Endothelial cell of umbilical vein (primary cell): ENCODE measurements around the gene SMOC1. TPM values are rescaled to one million over a fixed set of nuclear protein-coding genes. Genes with fewer than 3 reads are reported as not detected.

ENCODE experiments used
- BruUV-seq: library from RNA; stranded (reverse); fragments of 400-500 nt; replicated peaks from 2 replicates; lab custom pipeline; 2021; lab: Mats Ljungman, UMichigan
- CTCF ChIA-PET: fragments of 300-600, 350-600 bp; sonication (Branson Sonifier 250); formaldehyde crosslinking; loops from one replicate; lab custom pipeline; 2021; ENCODE audit warnings: antibody characterized with exemption, inconsistent platforms; lab: Charles Lee
- POLR2A ChIA-PET: fragments of 300-600, 350-600 bp; sonication (Branson Sonifier 250); formaldehyde crosslinking; loops from one replicate; lab custom pipeline; 2021; ENCODE audit warnings: antibody characterized with exemption, inconsistent platforms; lab: Charles Lee
- DNase-seq: peaks from one replicate; pipeline ENCODE4 v3.0.0-alpha.2; 2011; ENCODE audit warnings: low read depth, low spot score
- FAIRE-seq: peaks from 2 replicates; lab custom pipeline; 2011; peaks lifted over from hg19 to GRCh38; lab: Jason Lieb, UNC
- H2AFZ ChIP-seq: 2 replicates; pipeline ENCODE4 v1.6.0; 2012; ENCODE audit warnings: low read depth, low read length, control low read depth, inconsistent platforms
- H3K27ac ChIP-seq: 2 replicates; pipeline ENCODE4 v1.5.1; 2011; ENCODE audit warnings: low read depth, mild to moderate bottlenecking, control low read depth, low read length, moderate library complexity; ENCODE audit not compliant: insufficient read depth
- H3K27me3 ChIP-seq, 2 experiments: 2 replicates each; pipeline versions ENCODE4 v1.6.0 to v1.6.1; 2011; ENCODE audit warnings: low read length in 2 of 2, mixed read lengths in 1 of 2; ENCODE audit not compliant: control insufficient read depth in 2 of 2, insufficient read depth in 2 of 2
- H3K36me3 ChIP-seq, 2 experiments: 2 replicates in 1 of 2; 3 replicates in 1 of 2; pipeline ENCODE4 v1.5.1; 2011; ENCODE audit warnings: low read length in 2 of 2, mild to moderate bottlenecking in 1 of 2, moderate library complexity in 1 of 2; ENCODE audit not compliant: control insufficient read depth in 2 of 2, insufficient read depth in 2 of 2; ENCODE audit errors: extremely low read depth in 1 of 2
- H3K4me1 ChIP-seq: 3 replicates; pipeline ENCODE4 v1.5.1; 2011; ENCODE audit warnings: mild to moderate bottlenecking, low read length; ENCODE audit not compliant: control insufficient read depth, insufficient read depth; ENCODE audit errors: extremely low read depth
- H3K4me2 ChIP-seq: 2 replicates; pipeline ENCODE4 v1.6.1; 2011; ENCODE audit warnings: low read length, control low read depth, mixed read lengths; ENCODE audit not compliant: insufficient read depth
- H3K4me3 ChIP-seq, 3 experiments: fragments of 200-600 bp in 1 of 3; sonication (generic), shearing (Covaris generic) in 1 of 3; replicated peaks in 1 of 3; 2 replicates each; pipeline ENCODE4 v1.5.1; 2011 to 2016; ENCODE audit warnings: control low read depth in 3 of 3, low read length in 3 of 3, mild to moderate bottlenecking in 2 of 3, inconsistent platforms in 1 of 3, low read depth in 1 of 3, moderate library complexity in 1 of 3; ENCODE audit not compliant: insufficient read depth in 1 of 3
- H3K79me2 ChIP-seq: 2 replicates; pipeline ENCODE4 v1.6.0; 2012; ENCODE audit warnings: low read length, inconsistent platforms; ENCODE audit not compliant: control insufficient read depth, insufficient read depth
- H3K9ac ChIP-seq: replicated peaks from 2 replicates; pipeline ENCODE3; 2011; ENCODE audit warnings: low read length, control low read depth; ENCODE audit not compliant: insufficient read depth; ENCODE audit errors: extremely low read depth
- H3K9me1 ChIP-seq: replicated peaks from 3 replicates; pipeline ENCODE4 v1.6.0; 2011; ENCODE audit warnings: mild to moderate bottlenecking, low read length; ENCODE audit not compliant: control insufficient read depth, insufficient read depth; ENCODE audit errors: extremely low read depth
- H3K9me3 ChIP-seq: replicated peaks from 2 replicates; pipeline ENCODE4 v1.5.1; 2012; ENCODE audit warnings: low read length, inconsistent platforms; ENCODE audit not compliant: control insufficient read depth, insufficient read depth
- H4K20me1 ChIP-seq: replicated peaks from 2 replicates; pipeline ENCODE3; 2011; ENCODE audit warnings: mild to moderate bottlenecking, low read length; ENCODE audit not compliant: control insufficient read depth, insufficient read depth; ENCODE audit errors: extremely low read depth
- CTCF ChIP-seq, 2 donors: IDR thresholded peaks; 1 replicate in 1 of 2; 2 replicates in 1 of 2; pipeline ENCODE4 v1.5.1; 2011; ENCODE audit warnings: low read length in 2 of 2, mild to moderate bottlenecking in 2 of 2, moderate library complexity in 2 of 2, control low read depth in 1 of 2, inconsistent platforms in 1 of 2, low read depth in 1 of 2; ENCODE audit not compliant: insufficient read depth in 1 of 2; ENCODE audit errors: extremely low read depth in 1 of 2
- EZH2 ChIP-seq: IDR thresholded peaks from 2 replicates; pipeline ENCODE4 v1.6.1; 2012; ENCODE audit warnings: borderline replicate concordance, low read depth, mild to moderate bottlenecking, moderate library complexity, low read length, inconsistent platforms; ENCODE audit not compliant: severe bottlenecking
- FOS ChIP-seq: IDR thresholded peaks from 2 replicates; pipeline ENCODE4 v1.6.1; 2011; ENCODE audit warnings: mild to moderate bottlenecking, low read length, moderate library complexity, borderline replicate concordance; ENCODE audit not compliant: insufficient read depth
- GATA2 ChIP-seq: IDR thresholded peaks from 2 replicates; pipeline ENCODE4 v1.7.0; 2011; ENCODE audit warnings: low read depth, mild to moderate bottlenecking, moderate library complexity, mixed read lengths, low read length; ENCODE audit not compliant: insufficient read length, insufficient read depth
- JUN ChIP-seq: IDR thresholded peaks from 2 replicates; pipeline ENCODE4 v1.6.1; 2011; ENCODE audit warnings: borderline replicate concordance, low read depth; ENCODE audit not compliant: insufficient read length, insufficient read depth
- MAX ChIP-seq: IDR thresholded peaks from 2 replicates; pipeline ENCODE4 v1.6.1; 2011; ENCODE audit not compliant: insufficient read depth, insufficient read length
- MYC ChIP-seq: IDR thresholded peaks from one replicate; pipeline ENCODE4 v1.6.1; 2011; ENCODE audit warnings: mild to moderate bottlenecking, low read depth, low read length
- POLR2A ChIP-seq: IDR thresholded peaks from 2 replicates; pipeline ENCODE4 v1.6.1; 2012; ENCODE audit warnings: low read depth, mild to moderate bottlenecking, control low read depth, low read length
- POLR2AphosphoS5 ChIP-seq: IDR thresholded peaks from 2 replicates; pipeline ENCODE4 v1.6.1; 2012; ENCODE audit warnings: low read depth, mild to moderate bottlenecking, control low read depth, low read length, moderate library complexity; ENCODE audit not compliant: insufficient read depth
- dilution Hi-C: fragments of 300-500 bp; cut with MboI; formaldehyde crosslinking; loops from one replicate; pipeline ENCODE4 v1.15.0; 2019; ENCODE audit warnings: low sequenced_read_pairs; ENCODE audit not compliant: extremely low pct_ligation_motif_present
- intact Hi-C: fragments of 100-400 bp; cut with micrococcal nuclease; formaldehyde crosslinking; loops from one replicate; pipeline ENCODE4 v1.10.0; 2022
- polyA plus RNA-seq, 4 experiments: library from polyadenylated mRNA; depleted of rRNA in 3 of 4; stranded (reverse) in 3 of 4; unstranded in 1 of 4; fragments of >200 nt; gene quantifications; 2 replicates each; pipeline versions ENCODE4 v1.2.1 to v1.2.3, GENCODE V29; 2011 to 2012; ENCODE audit warnings: missing spikeins in 1 of 4
- total RNA-seq: library from RNA; stranded (reverse); gene quantifications from 2 replicates; pipeline ENCODE4 v1.2.3, GENCODE V29; 2021

Gene SMOC1
- total and polyA plus RNA-seq, 2 donors (not counting 3 experiments of a cell fraction or from before 2014, with no cell fraction given) = 0.97 to 1.1 TPM

GRCh38 chr14:69933623-69934275, 54.5 kb downstream of the SMOC1 start:
- BruUV-seq = no TSS peak
- H3K79me2 ChIP-seq = no peaks in the 10 kb centered on the region
- FAIRE-seq = no peak

More at GRCh38 chr14:69933623-69934275, 54.5 kb downstream of the SMOC1 start:
- CTCF ChIA-PET = no interaction called here
- no peak for TF ChIP-seq GATA2
- TF ChIP-seq CTCF (IDR thresholded peaks at IDR 0.05; ENCODE audit: extremely low read depth in 1 of 2, insufficient read depth in 1 of 2, low read depth in 1 of 2, low read length in 2 of 2) = no peak
- TF ChIP-seq POLR2A = no peak
- no peak for TF ChIP-seq MAX
- TF ChIP-seq MYC = no peak
- no peak for TF ChIP-seq EZH2
- TF ChIP-seq FOS = no peak
- TF ChIP-seq POLR2AphosphoS5 = no peak
- no peak for TF ChIP-seq JUN
- Histone ChIP-seq H3K4me2 (no peak overlapping the region), H3K27ac (no peak overlapping the region), H3K4me3 (no peak overlapping the region), H2AFZ (no peak overlapping the region), H3K27me3 (peaks cover 18 to 22% of the 10 kb centered on the region in 2 experiments), H3K36me3 (no peaks in the 10 kb centered on the region), H3K9ac (no peak overlapping the region), H4K20me1 (no peaks in the 10 kb centered on the region), H3K9me1 (no peaks in the 10 kb centered on the region), H3K9me3 (no peaks in the 10 kb centered on the region), H3K4me1 (no peaks in the 10 kb centered on the region)
- intact Hi-C loops = no loop called here
- dilution Hi-C loops = no loop called here
- POLR2A ChIA-PET = no interaction called here
- no peak for DNase-seq
